IMR-90 (cell line): Measurements from ENCODE around the gene ZBTB45.

Source experiments
- BHLHE40 ChIP-seq: fragments of 150-350 bp; IDR thresholded peaks from 2 replicates; pipeline ENCODE4 v1.6.1; 2016; ENCODE audit warnings: mild to moderate bottlenecking, low read depth, low read length
- CEBPB ChIP-seq: IDR thresholded peaks from 2 replicates; pipeline ENCODE4 v1.6.1; 2012; ENCODE audit warnings: low read depth, low read length, improper control_type of control experiment
- CHD1 ChIP-seq: IDR thresholded peaks from 2 replicates; pipeline ENCODE4 v1.6.1; 2012; ENCODE audit warnings: low read depth, low read length, improper control_type of control experiment
- CTCF ChIP-seq: conservative IDR thresholded peaks from 2 replicates; pipeline ENCODE4 v1.5.1; 2012; ENCODE audit warnings: mild to moderate bottlenecking, low read depth, low read length, improper control_type of control experiment
- MAFK ChIP-seq: IDR thresholded peaks from 2 replicates; pipeline ENCODE4 v1.6.1; 2012; ENCODE audit warnings: low read depth, low read length, improper control_type of control experiment
- MAZ ChIP-seq: IDR thresholded peaks from 2 replicates; pipeline ENCODE4 v1.6.1; 2012; ENCODE audit warnings: low read depth, mild to moderate bottlenecking, low read length, improper control_type of control experiment, moderate library complexity, borderline replicate concordance
- MXI1 ChIP-seq: IDR thresholded peaks from 2 replicates; pipeline ENCODE4 v1.6.1; 2012; ENCODE audit warnings: low read depth, mild to moderate bottlenecking, low read length, moderate library complexity, borderline replicate concordance
- POLR2A ChIP-seq: IDR thresholded peaks from 2 replicates; pipeline ENCODE4 v1.6.1; 2012; ENCODE audit warnings: mild to moderate bottlenecking, low read depth, low read length
- RAD21 ChIP-seq: IDR thresholded peaks from 2 replicates; pipeline ENCODE4 v1.6.1; 2012; ENCODE audit warnings: low read length, improper control_type of control experiment
- RCOR1 ChIP-seq: IDR thresholded peaks from 2 replicates; pipeline ENCODE4 v1.6.1; 2012; ENCODE audit warnings: mild to moderate bottlenecking, low read length, improper control_type of control experiment; ENCODE audit not compliant: insufficient replicate concordance
- RFX5 ChIP-seq: IDR thresholded peaks from 2 replicates; pipeline ENCODE4 v1.8.0; 2012; ENCODE audit warnings: low read depth, mild to moderate bottlenecking, low read length, moderate library complexity
- SMC3 ChIP-seq: fragments of 150-350 bp; IDR thresholded peaks from 2 replicates; pipeline ENCODE4 v1.6.1; 2016; ENCODE audit warnings: low read depth, mild to moderate bottlenecking, antibody characterized with exemption, low read length, moderate library complexity

GRCh38 chr19:58551577-58552471 lies 32.2 kb upstream of the ZBTB45 start:
- TF ChIP-seq CTCF, result no peak
- no peak for TF ChIP-seq RFX5
- no peak for TF ChIP-seq POLR2A
- no peak for TF ChIP-seq SMC3
- no peak for TF ChIP-seq CHD1
- no peak for TF ChIP-seq RAD21
- no peak for TF ChIP-seq MAFK
- TF ChIP-seq CEBPB, result no peak
- TF ChIP-seq MXI1, result no peak
- TF ChIP-seq RCOR1, result no peak
- TF ChIP-seq BHLHE40, result no peak
- TF ChIP-seq MAZ, result no peak
